SK-N-SH (cell line): ENCODE measurements around the gene DGKD. TPM values are rescaled to one million over a fixed set of nuclear protein-coding genes. Genes with fewer than 3 reads are reported as not detected.

Experiments used
- CTCF ChIA-PET: fragments of 300-600, 350-600 bp; formaldehyde crosslinking; extraction: SDS; loops from one replicate; lab custom pipeline; 2021; lab: Yijun Ruan, JAX
- POLR2A ChIA-PET: fragments of 350-600 bp; sonication (Branson Sonifier 250); formaldehyde crosslinking; extraction: SDS; loops from one replicate; lab custom pipeline; 2020; ENCODE audit warnings: antibody characterized with exemption, inconsistent platforms; lab: Yijun Ruan, JAX
- DNase-seq: peaks from one replicate; pipeline ENCODE4 v3.0.0; 2012
- H2AFZ ChIP-seq: fragments of 200-600 bp; sonication (generic); 2 replicates; pipeline ENCODE4 v1.8.1; 2016; ENCODE audit warnings: antibody characterized with exemption, mild to moderate bottlenecking, low read depth
- H3F3A ChIP-seq: fragments of 200-600 bp; sonication (generic); replicated peaks from 2 replicates; pipeline ENCODE3; 2016; ENCODE audit warnings: antibody characterized with exemption, mild to moderate bottlenecking; ENCODE audit not compliant: insufficient read depth
- H3K27ac ChIP-seq, 2 experiments: fragments of 200-500 bp in 1 of 2; fragments of 200-600 bp in 1 of 2; sonication (Bioruptor generic) in 1 of 2; sonication (generic), shearing (Covaris generic) in 1 of 2; 2 replicates each; pipeline versions ENCODE4 v1.5.1 to v1.6.1; 2014 to 2016; ENCODE audit warnings: low read depth in 2 of 2, inconsistent platforms in 1 of 2, low read length in 1 of 2, mild to moderate bottlenecking in 1 of 2, mixed read lengths in 1 of 2
- H3K27me3 ChIP-seq: fragments of 200-600 bp; sonication (generic), shearing (Covaris generic); 2 replicates; pipeline ENCODE4 v1.6.1; 2016; ENCODE audit warnings: mixed run types; ENCODE audit not compliant: insufficient read depth
- H3K36me3 ChIP-seq, 2 experiments: fragments of 200-500 bp in 1 of 2; fragments of 200-600 bp in 1 of 2; sonication (Bioruptor generic) in 1 of 2; sonication (generic) in 1 of 2; replicated peaks in 1 of 2; 2 replicates each; pipeline versions ENCODE3 to v1.5.1; 2014 to 2016; ENCODE audit warnings: low read length in 1 of 2, mild to moderate bottlenecking in 1 of 2; ENCODE audit not compliant: insufficient read depth in 2 of 2, control insufficient read depth in 1 of 2
- H3K4me1 ChIP-seq, 2 experiments: fragments of 200-500 bp in 1 of 2; fragments of 200-600 bp in 1 of 2; sonication (Bioruptor generic) in 1 of 2; sonication (generic), shearing (Covaris generic) in 1 of 2; 2 replicates each; pipeline versions ENCODE4 v1.5.1 to v1.6.1; 2014 to 2016; ENCODE audit warnings: low read depth in 1 of 2, low read length in 1 of 2, mixed run types in 1 of 2; ENCODE audit not compliant: insufficient read depth in 2 of 2, control insufficient read depth in 1 of 2
- H3K4me2 ChIP-seq: fragments of 200-600 bp; sonication (generic), shearing (Covaris generic); 2 replicates; pipeline ENCODE4 v1.6.1; 2017; ENCODE audit warnings: mixed run types
- H3K4me3 ChIP-seq, 2 experiments: fragments of 200-500 bp in 1 of 2; fragments of 200-600 bp in 1 of 2; sonication (Bioruptor generic) in 1 of 2; sonication (generic), shearing (Covaris generic) in 1 of 2; 2 replicates each; pipeline versions ENCODE4 v1.5.1 to v1.8.1; 2014 to 2016; ENCODE audit warnings: low read depth in 2 of 2, inconsistent platforms in 1 of 2, low read length in 1 of 2, mild to moderate bottlenecking in 1 of 2, mixed read lengths in 1 of 2, moderate library complexity in 1 of 2
- H3K79me2 ChIP-seq: fragments of 200-600 bp; sonication (generic); 2 replicates; pipeline ENCODE4 v1.8.1; 2017; ENCODE audit warnings: mild to moderate bottlenecking; ENCODE audit not compliant: insufficient read depth
- H3K9ac ChIP-seq: fragments of 200-600 bp; sonication (generic); 2 replicates; pipeline ENCODE4 v1.6.1; 2017; ENCODE audit warnings: mixed run types
- H3K9me2 ChIP-seq: fragments of 200-600 bp; sonication (generic); 2 replicates; pipeline ENCODE4 v1.6.1; 2017; ENCODE audit warnings: mixed run types
- H3K9me3 ChIP-seq: fragments of 200-600 bp; sonication (generic); 2 replicates; pipeline ENCODE4 v1.6.1; 2017; ENCODE audit warnings: mixed run types, mild to moderate bottlenecking, moderate library complexity
- H4K20me1 ChIP-seq: fragments of 200-600 bp; sonication (generic); 2 replicates; pipeline ENCODE4 v1.6.1; 2017; ENCODE audit warnings: mild to moderate bottlenecking, mixed run types; ENCODE audit not compliant: insufficient read depth
- CHD2 ChIP-seq: fragments of 150-350 bp; IDR thresholded peaks from 2 replicates; pipeline ENCODE4 v1.6.1; 2018; ENCODE audit warnings: low read length; ENCODE audit not compliant: partially characterized antibody
- CTCF ChIP-seq: fragments of 200-600 bp; sonication (generic); IDR thresholded peaks from 2 replicates; pipeline ENCODE4 v1.6.1; 2017; ENCODE audit warnings: antibody characterized with exemption, mild to moderate bottlenecking, moderate library complexity
- ELF1 ChIP-seq: IDR thresholded peaks from 2 replicates; pipeline ENCODE4 v1.4.0; 2012
- FOXJ3 ChIP-seq: sonication (generic); formaldehyde crosslinking; IDR thresholded peaks from 2 replicates; pipeline ENCODE4 v1.5.1; 2020; ENCODE audit warnings: mild to moderate bottlenecking, missing genetic modification reagents
- FOXM1 ChIP-seq: IDR thresholded peaks from 2 replicates; pipeline ENCODE4 v1.4.0; 2012; ENCODE audit warnings: low read depth, mild to moderate bottlenecking
- GABPA ChIP-seq: IDR thresholded peaks from 2 replicates; pipeline ENCODE4 v1.4.0; 2012; ENCODE audit warnings: low read depth, mild to moderate bottlenecking
- IRF3 ChIP-seq: fragments of 150-350 bp; IDR thresholded peaks from 2 replicates; pipeline ENCODE4 v1.6.1; 2016; ENCODE audit warnings: mild to moderate bottlenecking, low read depth, low read length
- JUND ChIP-seq: IDR thresholded peaks from 2 replicates; pipeline ENCODE4 v1.4.0; 2012
- NFIC ChIP-seq: IDR thresholded peaks from 2 replicates; pipeline ENCODE4 v1.4.0; 2012; ENCODE audit warnings: borderline replicate concordance
- POLR2AphosphoS5 ChIP-seq: IDR thresholded peaks from 2 replicates; pipeline ENCODE4 v1.6.1; 2012; ENCODE audit warnings: low read depth, low read length
- RAD21 ChIP-seq: IDR thresholded peaks from 2 replicates; pipeline ENCODE4 v1.6.1; 2012; ENCODE audit warnings: mild to moderate bottlenecking, low read length
- RFX5 ChIP-seq: IDR thresholded peaks from 2 replicates; pipeline ENCODE4 v1.6.1; 2012; ENCODE audit warnings: mild to moderate bottlenecking, improper control_type of control experiment, low read length
- SIN3A ChIP-seq: IDR thresholded peaks from 2 replicates; pipeline ENCODE4 v1.6.1; 2012; ENCODE audit warnings: low read depth, mild to moderate bottlenecking, low read length, moderate library complexity, borderline replicate concordance
- YY1 ChIP-seq: IDR thresholded peaks from 2 replicates; pipeline ENCODE4 v1.4.0; 2012; ENCODE audit warnings: low read depth, mild to moderate bottlenecking
- ZBTB33 ChIP-seq: IDR thresholded peaks from 2 replicates; pipeline ENCODE4 v1.4.0; 2012; ENCODE audit warnings: low read depth, borderline replicate concordance
- WGBS: methylation state at CpG from one replicate; pipeline ENCODE4 v1.1.6; 2017; ENCODE audit warnings: low lambda C conversion rate; 5-methylcytosine and 5-hydroxymethylcytosine counted together
- polyA plus RNA-seq, 3 experiments: library from polyadenylated mRNA; depleted of rRNA; stranded (reverse); fragments of >200 nt; gene quantifications; 2 replicates each; pipeline ENCODE4 v1.2.3, GENCODE V29; 2012
- TF ChIP-seq, protein P1 (sequence below): fragments of 150-350 bp; IDR thresholded peaks from 2 replicates; pipeline ENCODE4 v1.6.1; 2017; ENCODE audit warnings: antibody characterized with exemption, low read length, low read depth, borderline replicate concordance
- TF ChIP-seq, protein P2 (sequence below): IDR thresholded peaks from 2 replicates; pipeline ENCODE4; 2012
- TF ChIP-seq, protein P3 (sequence below): IDR thresholded peaks from 2 replicates; pipeline ENCODE4 v1.6.1; 2012; ENCODE audit warnings: mild to moderate bottlenecking, low read depth, low read length, moderate library complexity

Gene DGKD
- polyA plus RNA-seq, 1 of the 3 experiments (the other 2 are of a cell fraction) = 21.7 TPM

- 93% methylated on average over 14 of the region's 14 CpGs for WGBS
- ChIA-PET POLR2A (interaction anchor here (0.6 kb wide), 1 partner anchor 44 kb away, joined by 3 read pairs; no protein-coding TSS in a partner anchor), CTCF (interaction anchor here (6.2 kb wide), 1 partner anchor 22 kb away, joined by 28 read pairs; no protein-coding TSS in a partner anchor)
- Histone ChIP-seq H3K9ac (no peak overlapping the region), H3K9me3 (no peaks in the 10 kb centered on the region), H3K27me3 (no peaks in the 10 kb centered on the region), H3F3A (peaks cover 2% of the 10 kb centered on the region), H3K4me1 (peaks cover 16 to 25% of the 10 kb centered on the region in 2 experiments), H3K9me2 (no peaks in the 10 kb centered on the region), H3K4me3 (no peak overlapping the region), H4K20me1 (no peaks in the 10 kb centered on the region), H3K27ac (peak overlapping the region in 1 of 2 experiments; percentile 60; a peak in 1 of 4 replicates), H3K79me2 (peaks cover 93% of the 10 kb centered on the region), H3K36me3 (peaks cover 0 to 3% of the 10 kb centered on the region in 2 experiments), H3K4me2 (no peak overlapping the region), H2AFZ (no peak overlapping the region)
- no peak for DNase-seq
- TF ChIP-seq, protein P1, sequence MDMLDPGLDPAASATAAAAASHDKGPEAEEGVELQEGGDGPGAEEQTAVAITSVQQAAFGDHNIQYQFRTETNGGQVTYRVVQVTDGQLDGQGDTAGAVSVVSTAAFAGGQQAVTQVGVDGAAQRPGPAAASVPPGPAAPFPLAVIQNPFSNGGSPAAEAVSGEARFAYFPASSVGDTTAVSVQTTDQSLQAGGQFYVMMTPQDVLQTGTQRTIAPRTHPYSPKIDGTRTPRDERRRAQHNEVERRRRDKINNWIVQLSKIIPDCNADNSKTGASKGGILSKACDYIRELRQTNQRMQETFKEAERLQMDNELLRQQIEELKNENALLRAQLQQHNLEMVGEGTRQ = no peak
- TF ChIP-seq FOXJ3 = no peak
- TF ChIP-seq, protein P2, sequence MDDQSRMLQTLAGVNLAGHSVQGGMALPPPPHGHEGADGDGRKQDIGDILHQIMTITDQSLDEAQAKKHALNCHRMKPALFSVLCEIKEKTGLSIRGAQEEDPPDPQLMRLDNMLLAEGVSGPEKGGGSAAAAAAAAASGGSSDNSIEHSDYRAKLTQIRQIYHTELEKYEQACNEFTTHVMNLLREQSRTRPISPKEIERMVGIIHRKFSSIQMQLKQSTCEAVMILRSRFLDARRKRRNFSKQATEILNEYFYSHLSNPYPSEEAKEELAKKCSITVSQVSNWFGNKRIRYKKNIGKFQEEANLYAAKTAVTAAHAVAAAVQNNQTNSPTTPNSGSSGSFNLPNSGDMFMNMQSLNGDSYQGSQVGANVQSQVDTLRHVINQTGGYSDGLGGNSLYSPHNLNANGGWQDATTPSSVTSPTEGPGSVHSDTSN = no peak
- no peak for TF ChIP-seq ELF1
- TF ChIP-seq, protein P3, sequence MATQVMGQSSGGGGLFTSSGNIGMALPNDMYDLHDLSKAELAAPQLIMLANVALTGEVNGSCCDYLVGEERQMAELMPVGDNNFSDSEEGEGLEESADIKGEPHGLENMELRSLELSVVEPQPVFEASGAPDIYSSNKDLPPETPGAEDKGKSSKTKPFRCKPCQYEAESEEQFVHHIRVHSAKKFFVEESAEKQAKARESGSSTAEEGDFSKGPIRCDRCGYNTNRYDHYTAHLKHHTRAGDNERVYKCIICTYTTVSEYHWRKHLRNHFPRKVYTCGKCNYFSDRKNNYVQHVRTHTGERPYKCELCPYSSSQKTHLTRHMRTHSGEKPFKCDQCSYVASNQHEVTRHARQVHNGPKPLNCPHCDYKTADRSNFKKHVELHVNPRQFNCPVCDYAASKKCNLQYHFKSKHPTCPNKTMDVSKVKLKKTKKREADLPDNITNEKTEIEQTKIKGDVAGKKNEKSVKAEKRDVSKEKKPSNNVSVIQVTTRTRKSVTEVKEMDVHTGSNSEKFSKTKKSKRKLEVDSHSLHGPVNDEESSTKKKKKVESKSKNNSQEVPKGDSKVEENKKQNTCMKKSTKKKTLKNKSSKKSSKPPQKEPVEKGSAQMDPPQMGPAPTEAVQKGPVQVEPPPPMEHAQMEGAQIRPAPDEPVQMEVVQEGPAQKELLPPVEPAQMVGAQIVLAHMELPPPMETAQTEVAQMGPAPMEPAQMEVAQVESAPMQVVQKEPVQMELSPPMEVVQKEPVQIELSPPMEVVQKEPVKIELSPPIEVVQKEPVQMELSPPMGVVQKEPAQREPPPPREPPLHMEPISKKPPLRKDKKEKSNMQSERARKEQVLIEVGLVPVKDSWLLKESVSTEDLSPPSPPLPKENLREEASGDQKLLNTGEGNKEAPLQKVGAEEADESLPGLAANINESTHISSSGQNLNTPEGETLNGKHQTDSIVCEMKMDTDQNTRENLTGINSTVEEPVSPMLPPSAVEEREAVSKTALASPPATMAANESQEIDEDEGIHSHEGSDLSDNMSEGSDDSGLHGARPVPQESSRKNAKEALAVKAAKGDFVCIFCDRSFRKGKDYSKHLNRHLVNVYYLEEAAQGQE = no peak
- no peak for TF ChIP-seq SIN3A
- no peak for TF ChIP-seq IRF3
- TF ChIP-seq GABPA = no peak
- no peak for TF ChIP-seq YY1
- no peak for TF ChIP-seq CHD2
- TF ChIP-seq RFX5 = no peak
- TF ChIP-seq RAD21 = no peak
- no peak for TF ChIP-seq CTCF
- no peak for TF ChIP-seq POLR2AphosphoS5
- TF ChIP-seq JUND = no peak
- no peak for TF ChIP-seq FOXM1
- TF ChIP-seq ZBTB33 = no peak
- no peak for TF ChIP-seq NFIC
Observed at GRCh38 chr2:233421091-233421816, 67.0 kb downstream of the DGKD start.
